ENCODE results near the gene PIP5KL1. TPM values are rescaled to one million over a fixed set of nuclear protein-coding genes. Genes with fewer than 3 reads are reported as not detected.

The PIP5KL1 gene
- total RNA-seq, 1 donor from 2014 or later, result 3.4 TPM

Other genes with a start within 250 kb of the PIP5KL1 start
- 0.18 TPM in 1 of 2 replicates, not detected in the other for gene CFAP157, start 223.8 kb downstream of the PIP5KL1 start, total RNA-seq
- 20.1 and 21.5 TPM in 2 replicates for gene PTRH1, start 215.1 kb downstream of the PIP5KL1 start, total RNA-seq
- 0.18 TPM in 1 of 2 replicates, not detected in the other for gene TTC16, start 214.7 kb downstream of the PIP5KL1 start, total RNA-seq
- 20.2 and 20.6 TPM in 2 replicates for gene TOR2A, start 195.5 kb downstream of the PIP5KL1 start, total RNA-seq
- gene SH2D3C, start 152.1 kb downstream of the PIP5KL1 start, total RNA-seq, result 23.6 and 25.1 TPM in 2 replicates
- gene CDK9, start 144.7 kb downstream of the PIP5KL1 start, total RNA-seq, result 98.1 and 99.8 TPM in 2 replicates
- 116 and 137 TPM in 2 replicates for gene FPGS, start 127.9 kb downstream of the PIP5KL1 start, total RNA-seq
- gene ENG, start 76.1 kb downstream of the PIP5KL1 start, total RNA-seq, result 27.5 and 28.1 TPM in 2 replicates
- 19.6 and 21.0 TPM in 2 replicates for gene AK1, start 53.1 kb downstream of the PIP5KL1 start, total RNA-seq
- gene ST6GALNAC6, start 31.2 kb downstream of the PIP5KL1 start, total RNA-seq, result 60.3 and 60.7 TPM in 2 replicates
- gene ST6GALNAC4, start 13.7 kb downstream of the PIP5KL1 start, total RNA-seq, result 25.6 and 28.7 TPM in 2 replicates
- 55.7 and 57.4 TPM in 2 replicates for gene DPM2, start 7.1 kb upstream of the PIP5KL1 start, total RNA-seq
- gene EEIG1, start 50.2 kb upstream of the PIP5KL1 start, total RNA-seq, result 43.8 and 53.3 TPM in 2 replicates
- gene NAIF1, start 136.5 kb upstream of the PIP5KL1 start, total RNA-seq, result 10.2 and 10.5 TPM in 2 replicates
- 11.3 and 11.9 TPM in 2 replicates for gene SLC25A25, start 137.5 kb upstream of the PIP5KL1 start, total RNA-seq
- 67.8 and 77.6 TPM in 2 replicates for gene PTGES2, start 197.0 kb upstream of the PIP5KL1 start, total RNA-seq
- not detected in 2 replicates for gene LCN2, start 218.7 kb upstream of the PIP5KL1 start, total RNA-seq
- 93.8 and 103 TPM in 2 replicates for gene BBLN, start 229.5 kb upstream of the PIP5KL1 start, total RNA-seq